ENCODE measurements around the gene SCAMP1.

The SCAMP1 gene

DNA sequence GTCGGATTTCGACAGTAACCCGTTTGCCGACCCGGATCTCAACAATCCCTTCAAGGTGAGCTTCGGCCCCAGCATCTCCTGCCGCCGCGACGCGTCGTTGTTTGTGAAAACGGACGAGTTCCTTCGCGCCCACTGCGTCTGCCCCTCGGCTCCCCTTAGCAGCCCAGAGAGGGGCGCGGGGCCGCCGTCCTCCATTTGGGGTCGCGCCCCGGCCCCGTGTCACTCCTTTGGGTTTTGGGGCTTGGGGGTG, 182 bp downstream of the SCAMP1 start:
- DNase-seq (ENCODE audit: extremely low spot score), result no peak
- POLR2A ChIA-PET, result interaction anchor here (0.9 to 2.1 kb wide), 4 partner anchors 46 to 1272 kb away, joined by 3 to 15 read pairs (median 7); partner anchors contain the start of gene AP3B1
- TF ChIP-seq, protein P1, sequence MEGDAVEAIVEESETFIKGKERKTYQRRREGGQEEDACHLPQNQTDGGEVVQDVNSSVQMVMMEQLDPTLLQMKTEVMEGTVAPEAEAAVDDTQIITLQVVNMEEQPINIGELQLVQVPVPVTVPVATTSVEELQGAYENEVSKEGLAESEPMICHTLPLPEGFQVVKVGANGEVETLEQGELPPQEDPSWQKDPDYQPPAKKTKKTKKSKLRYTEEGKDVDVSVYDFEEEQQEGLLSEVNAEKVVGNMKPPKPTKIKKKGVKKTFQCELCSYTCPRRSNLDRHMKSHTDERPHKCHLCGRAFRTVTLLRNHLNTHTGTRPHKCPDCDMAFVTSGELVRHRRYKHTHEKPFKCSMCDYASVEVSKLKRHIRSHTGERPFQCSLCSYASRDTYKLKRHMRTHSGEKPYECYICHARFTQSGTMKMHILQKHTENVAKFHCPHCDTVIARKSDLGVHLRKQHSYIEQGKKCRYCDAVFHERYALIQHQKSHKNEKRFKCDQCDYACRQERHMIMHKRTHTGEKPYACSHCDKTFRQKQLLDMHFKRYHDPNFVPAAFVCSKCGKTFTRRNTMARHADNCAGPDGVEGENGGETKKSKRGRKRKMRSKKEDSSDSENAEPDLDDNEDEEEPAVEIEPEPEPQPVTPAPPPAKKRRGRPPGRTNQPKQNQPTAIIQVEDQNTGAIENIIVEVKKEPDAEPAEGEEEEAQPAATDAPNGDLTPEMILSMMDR (IDR thresholded peaks at IDR 0.05; ENCODE audit: control extremely low read depth, extremely low read depth, low read depth, missing control alignments), result no peak
- CTCF ChIA-PET, result interaction anchor here (0.8 to 2.1 kb wide), 11 partner anchors 10 to 217 kb away, joined by 3 to 14 read pairs (median 3); partner anchors contain the start of gene AP3B1

DNA sequence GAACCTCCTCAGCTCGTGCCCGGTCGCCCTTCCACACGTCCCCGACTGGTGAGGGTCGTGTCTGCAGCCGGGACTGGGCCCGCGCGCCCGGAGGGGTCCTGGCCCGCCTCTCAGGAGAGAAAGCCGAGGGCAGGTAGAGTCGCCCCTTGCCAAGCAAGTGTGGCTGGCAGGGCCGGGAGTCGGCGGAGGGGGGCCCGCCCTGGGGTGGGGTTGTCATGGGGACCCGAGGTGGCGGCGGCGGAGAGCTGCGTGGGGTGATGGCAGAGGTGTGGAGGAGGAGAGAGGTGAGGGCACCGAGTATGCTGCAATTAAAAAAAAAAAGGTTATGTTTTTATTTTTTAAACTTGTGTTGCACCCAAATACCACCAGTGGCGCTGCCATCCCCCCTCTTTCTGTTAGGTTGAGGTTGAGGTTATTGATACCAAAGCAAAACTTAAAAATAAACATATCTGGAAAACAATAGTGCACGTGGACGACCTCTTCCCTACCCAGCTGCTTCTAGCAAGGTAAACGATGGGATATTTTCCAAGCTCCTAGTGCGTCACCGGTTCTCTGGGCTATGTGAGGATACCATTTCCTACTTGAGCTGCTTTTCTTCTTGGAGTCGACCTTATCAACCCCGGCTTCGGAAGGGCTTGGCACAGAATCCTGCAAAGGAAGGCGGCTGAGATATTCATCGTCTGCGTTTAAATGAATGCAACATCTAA, 660 bp downstream of the SCAMP1 start:
- TF ChIP-seq, protein P1 (IDR thresholded peaks at IDR 0.05; ENCODE audit: control extremely low read depth, extremely low read depth, low read depth, missing control alignments), result no peak
- ChIA-PET POLR2A (interaction anchor here (0.9 to 2.1 kb wide), 4 partner anchors 45 to 1272 kb away, joined by 3 to 15 read pairs (median 7); partner anchors contain the start of gene AP3B1), CTCF (interaction anchor here (0.8 to 2.1 kb wide), 10 partner anchors 10 to 217 kb away, joined by 3 to 14 read pairs (median 4); partner anchors contain the start of gene AP3B1)
- peak; percentile 62 for DNase-seq (ENCODE audit: extremely low spot score)

DNA sequence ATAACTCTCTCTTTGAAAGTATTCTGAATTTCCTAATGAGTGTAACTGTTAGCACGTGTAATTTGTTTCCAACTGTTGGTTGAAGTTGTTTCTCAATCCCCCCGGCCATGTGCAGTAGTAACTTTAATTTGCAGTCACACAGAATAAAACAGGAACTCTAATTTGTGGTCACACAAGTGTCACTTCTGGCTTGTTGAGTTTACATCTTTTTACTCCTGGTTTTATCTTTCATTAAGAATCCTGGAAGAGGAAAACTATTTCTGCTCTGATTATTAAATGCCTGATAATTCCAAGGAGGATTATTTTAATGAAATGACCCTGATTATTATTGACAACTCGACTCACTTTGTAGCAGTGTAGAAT, 1.2 kb downstream of the SCAMP1 start:
- POLR2A ChIA-PET, result interaction anchor here (2.1 kb wide), 1 partner anchor 67 kb away, joined by 15 read pairs; the partner anchor contains the start of gene AP3B1

GRCh38 chr5:78362220-78362619, 1.8 kb downstream of the SCAMP1 start:
- no peak for DNase-seq (ENCODE audit: extremely low spot score)
- CTCF ChIA-PET, result no interaction called here
- TF ChIP-seq, protein P1 (IDR thresholded peaks at IDR 0.05; ENCODE audit: control extremely low read depth, extremely low read depth, low read depth, missing control alignments), result no peak
- POLR2A ChIA-PET, result no interaction called here

More for the DNA sequence above, 1.2 kb downstream of the SCAMP1 start:
- TF ChIP-seq, protein P1 (IDR thresholded peaks at IDR 0.05; ENCODE audit: control extremely low read depth, extremely low read depth, low read depth, missing control alignments), result no peak
- DNase-seq (ENCODE audit: extremely low spot score), result no peak
- CTCF ChIA-PET, result interaction anchor here (0.8 to 2.1 kb wide), 5 partner anchors 11 to 76 kb away, joined by 3 to 14 read pairs (median 4); partner anchors contain the start of gene AP3B1

DNA sequence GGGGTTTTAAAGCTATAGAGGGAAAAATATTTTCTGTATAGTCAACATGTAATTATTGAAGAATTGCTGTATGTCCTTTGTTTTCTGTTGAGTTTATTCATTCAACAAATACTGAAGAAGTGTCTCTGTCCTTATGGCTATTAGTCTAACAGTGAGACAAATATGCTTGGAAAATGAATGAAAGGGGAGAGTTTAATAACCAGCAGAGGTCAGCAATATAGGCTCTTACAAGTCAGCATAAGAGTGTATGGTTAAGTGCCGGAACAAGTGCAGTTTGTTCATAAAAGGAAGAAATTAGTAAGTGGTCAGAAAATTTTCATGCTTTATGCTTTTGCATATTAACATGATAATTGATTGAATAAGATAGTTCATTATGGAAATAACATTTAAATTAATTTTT, 3.6 kb downstream of the SCAMP1 start:
- DNase-seq (ENCODE audit: extremely low spot score), result no peak
- TF ChIP-seq, protein P1 (IDR thresholded peaks at IDR 0.05; ENCODE audit: control extremely low read depth, extremely low read depth, low read depth, missing control alignments), result no peak
- ChIA-PET CTCF (interaction anchor here (0.6 to 1.4 kb wide), 2 partner anchors 9 to 69 kb away, joined by 3 to 4 read pairs; partner anchors contain the start of gene AP3B1), POLR2A (no interaction called here)

- POLR2A ChIA-PET, result no interaction called here
- CTCF ChIA-PET, result interaction anchor here (1.4 to 1.9 kb wide), 2 partner anchors 13 to 72 kb away, joined by 3 to 5 read pairs; no protein-coding TSS in a partner anchor
- TF ChIP-seq, protein P1 (IDR thresholded peaks at IDR 0.05; ENCODE audit: control extremely low read depth, extremely low read depth, low read depth, missing control alignments), result peak; percentile 7
- peak; percentile 24 for DNase-seq (ENCODE audit: extremely low spot score)
These were observed 7.0 kb downstream of the SCAMP1 start for GRCh38 chr5:78367318-78367991.

Measured in GM10248 (cell line).